Ishikawa (cell line): ENCODE measurements around the gene ZNF804A.

Experiments used
- CEBPB ChIP-seq: IDR thresholded peaks from 2 replicates; pipeline ENCODE4 v1.6.1; 2012
- CREB1 ChIP-seq: IDR thresholded peaks from 2 replicates; pipeline ENCODE4 v1.6.1; 2012; ENCODE audit warnings: low read depth
- EGR1 ChIP-seq: IDR thresholded peaks from 2 replicates; pipeline ENCODE4 v1.6.1; 2012
- EP300 ChIP-seq: IDR thresholded peaks from 2 replicates; pipeline ENCODE4 v1.6.1; 2012; ENCODE audit warnings: borderline replicate concordance
- FOXM1 ChIP-seq: IDR thresholded peaks from 2 replicates; pipeline ENCODE4 v1.6.1; 2012; ENCODE audit warnings: low read depth, borderline replicate concordance
- MAX ChIP-seq: IDR thresholded peaks from 2 replicates; pipeline ENCODE4 v1.6.1; 2012
- NFIC ChIP-seq: IDR thresholded peaks from 2 replicates; pipeline ENCODE4 v1.6.1; 2012
- TAF1 ChIP-seq: IDR thresholded peaks from 2 replicates; pipeline ENCODE4 v1.6.1; 2012; ENCODE audit warnings: low read depth, mild to moderate bottlenecking
- USF1 ChIP-seq: IDR thresholded peaks from 2 replicates; pipeline ENCODE4 v1.6.1; 2012
- YY1 ChIP-seq: IDR thresholded peaks from 2 replicates; pipeline ENCODE4 v1.6.1; 2012; ENCODE audit warnings: low read depth

GRCh38 chr2:184620367-184620766, 22.0 kb downstream of the ZNF804A start:
- TF ChIP-seq FOXM1 = no peak
- no peak for TF ChIP-seq MAX
- no peak for TF ChIP-seq USF1
- no peak for TF ChIP-seq YY1
- no peak for TF ChIP-seq CREB1
- no peak for TF ChIP-seq EGR1
- no peak for TF ChIP-seq TAF1
- no peak for TF ChIP-seq CEBPB
- TF ChIP-seq NFIC = no peak
- TF ChIP-seq EP300 = no peak
